CD4-positive, alpha-beta T cell treated with Interleukin-2 at 100 ng/mL for 4 hours (primary cell): Measurements from ENCODE around the gene NCOA1.
"Not testable (repeated sequence)": the region's sequence is repeated elsewhere in the genome, so short reads cannot be mapped to it uniquely, and the experiment has no call there.

Experiments
- DNase-seq: peaks from one replicate; pipeline ENCODE4 v3.0.0-alpha.2; 2020; ENCODE audit warnings: low spot score

The NCOA1 gene

GRCh38 chr2:24540011-24540477 lies 49.0 kb downstream of the NCOA1 start:
- no peak for DNase-seq

- DNase-seq, result no peak
Measured at GRCh38 chr2:24541621-24542020, 50.6 kb downstream of the NCOA1 start.

GRCh38 chr2:24542269-24542872 lies 51.3 kb downstream of the NCOA1 start:
- no peak for DNase-seq

GRCh38 chr2:24543252-24543651 lies 52.2 kb downstream of the NCOA1 start:
- peak; percentile 19 for DNase-seq

GRCh38 chr2:24544456-24545115 lies 53.5 kb downstream of the NCOA1 start:
- no peak for DNase-seq

- no peak for DNase-seq
Measured at GRCh38 chr2:24546669-24547068, 55.6 kb downstream of the NCOA1 start.

GRCh38 chr2:24548058-24548457 lies 57.0 kb downstream of the NCOA1 start:
- DNase-seq, result no peak

GRCh38 chr2:24550301-24550700 lies 59.2 kb downstream of the NCOA1 start:
- not testable (repeated sequence) for DNase-seq

- no peak for DNase-seq
Measured at GRCh38 chr2:24551016-24551415, 60.0 kb downstream of the NCOA1 start.

- DNase-seq, result no peak
Measured at GRCh38 chr2:24552836-24553235, 61.8 kb downstream of the NCOA1 start.

GRCh38 chr2:24558781-24559472 lies 67.9 kb downstream of the NCOA1 start:
- DNase-seq, result no peak

- DNase-seq, result no peak
Measured at GRCh38 chr2:24559473-24560113, 68.5 kb downstream of the NCOA1 start.

GRCh38 chr2:24565537-24565936 lies 74.5 kb downstream of the NCOA1 start:
- no peak for DNase-seq

- no peak for DNase-seq
Measured at GRCh38 chr2:24566209-24566608, 75.2 kb downstream of the NCOA1 start.

- no peak for DNase-seq
Measured at GRCh38 chr2:24566630-24567029, 75.6 kb downstream of the NCOA1 start.

GRCh38 chr2:24568551-24568950 lies 77.5 kb downstream of the NCOA1 start:
- no peak for DNase-seq

- DNase-seq, result not testable (repeated sequence)
Measured at GRCh38 chr2:24569565-24569964, 78.5 kb downstream of the NCOA1 start.

GRCh38 chr2:24570225-24570624 lies 79.2 kb downstream of the NCOA1 start:
- no peak for DNase-seq

- DNase-seq, result no peak
Measured at GRCh38 chr2:24571828-24572442, 80.9 kb downstream of the NCOA1 start.

GRCh38 chr2:24576146-24576545 lies 85.1 kb downstream of the NCOA1 start:
- no peak for DNase-seq

GRCh38 chr2:24576617-24577016 lies 85.6 kb downstream of the NCOA1 start:
- DNase-seq, result no peak

GRCh38 chr2:24577481-24577880 lies 86.4 kb downstream of the NCOA1 start:
- peak; percentile 27 for DNase-seq
